Mesodermal cell (in vitro differentiated cells): ENCODE results near the gene CHPT1. TPM values are rescaled to one million over a fixed set of nuclear protein-coding genes. Genes with fewer than 3 reads are reported as not detected.
A peak's percentile ranks its signal among the peaks of the same experiment; 100 is the strongest.
"Not testable (repeated sequence)": the region's sequence is repeated elsewhere in the genome, so short reads cannot be mapped to it uniquely, and the experiment has no call there.

Source experiments
- H3K27ac ChIP-seq: 2 replicates; pipeline ENCODE4 v1.7.0; 2013; ENCODE audit warnings: mild to moderate bottlenecking, low read depth, low read length, moderate library complexity; ENCODE audit not compliant: severe bottlenecking
- H3K36me3 ChIP-seq: 2 replicates; pipeline ENCODE4 v1.7.1; 2013; ENCODE audit warnings: mild to moderate bottlenecking, low read length, moderate library complexity; ENCODE audit not compliant: control insufficient read depth, insufficient read depth
- H3K4me1 ChIP-seq: one replicate; pipeline ENCODE4 v1.7.1; 2013; ENCODE audit warnings: mild to moderate bottlenecking, low read length; ENCODE audit not compliant: insufficient read depth, control insufficient read depth, poor library complexity, severe bottlenecking
- H3K4me3 ChIP-seq: 2 replicates; pipeline ENCODE4 v1.7.0; 2013; ENCODE audit warnings: low read length, control low read depth, mild to moderate bottlenecking; ENCODE audit not compliant: insufficient read depth, poor library complexity, severe bottlenecking; ENCODE audit errors: extremely low read depth
- H3K9me3 ChIP-seq: 2 replicates; pipeline ENCODE4 v1.7.1; 2013; ENCODE audit warnings: mild to moderate bottlenecking, low read length, moderate library complexity; ENCODE audit not compliant: control insufficient read depth
- WGBS, 2 experiments: methylation state at CpG; one replicate each; pipeline ENCODE4 v1.1.5; 2013; ENCODE audit warnings: missing lambda C conversion rate in 2 of 2; ENCODE audit not compliant: insufficient coverage in 2 of 2; 5-methylcytosine and 5-hydroxymethylcytosine counted together
- polyA plus RNA-seq, 2 experiments: library from polyadenylated mRNA; stranded (reverse); fragments of 50-300 nt; gene quantifications; one replicate each; pipeline ENCODE4 v1.2.3, GENCODE V29; 2013

CHPT1 gene
- polyA plus RNA-seq (2013, experiment 1 of 2): 19.0 TPM
- 21.2 TPM for polyA plus RNA-seq (2013, experiment 2 of 2)

GRCh38 chr12:101697197-101697929 lies at the start of gene CHPT1:
Gene CHPT1 (plus strand): TSS chr12:101697640. CDS start chr12:101697862, 222 bp downstream.
- Histone ChIP-seq H3K27ac (no peak within 1 kb of the TSS), H3K9me3 (no peaks in the 10 kb centered on the region), H3K4me3 (peak within 1 kb of the TSS; percentile 75), H3K4me1 (no peaks in the 10 kb centered on the region), H3K36me3 (no peaks in the 10 kb centered on the region)
- 0% methylated on average over 32 to 49 of the region's 80 CpGs for WGBS, 2 experiments

- no peaks in the 10 kb centered on the region for H3K4me1 ChIP-seq
- no peaks in the 10 kb centered on the region for H3K36me3 ChIP-seq
- H3K9me3 ChIP-seq: no peaks in the 10 kb centered on the region
- H3K4me3 ChIP-seq: no peak overlapping the region
- H3K27ac ChIP-seq: no peak overlapping the region
- 88 to 100% methylated on average over 1 of the region's 2 CpGs for WGBS, 2 experiments
Measured at GRCh38 chr12:101647711-101648110, 49.7 kb upstream of the CHPT1 start.

- WGBS, 2 experiments: no CpG with 5 or more reads among the region's 2 CpGs
- no peaks in the 10 kb centered on the region for H3K9me3 ChIP-seq
Measured at GRCh38 chr12:101648195-101648594, 49.2 kb upstream of the CHPT1 start.

GRCh38 chr12:101650346-101651117 lies 46.9 kb upstream of the CHPT1 start:
- WGBS, 2 experiments: 33% methylated on average over 1 of the region's 4 CpGs; no CpG with 5 or more reads in 1 of the 2 experiments
- H3K4me1 ChIP-seq: no peaks in the 10 kb centered on the region
- H3K4me3 ChIP-seq: no peak overlapping the region
- H3K9me3 ChIP-seq: no peaks in the 10 kb centered on the region
- H3K27ac ChIP-seq: no peak overlapping the region
- H3K36me3 ChIP-seq: no peaks in the 10 kb centered on the region

More at GRCh38 chr12:101648195-101648594, 49.2 kb upstream of the CHPT1 start:
- H3K36me3 ChIP-seq: no peaks in the 10 kb centered on the region
- no peaks in the 10 kb centered on the region for H3K4me1 ChIP-seq
- H3K4me3 ChIP-seq: no peak overlapping the region
- H3K27ac ChIP-seq: no peak overlapping the region

- Histone ChIP-seq H3K4me3 (no peak overlapping the region), H3K9me3 (no peaks in the 10 kb centered on the region), H3K36me3 (no peaks in the 10 kb centered on the region), H3K27ac (no peak overlapping the region), H3K4me1 (no peaks in the 10 kb centered on the region)
- 100% methylated on average over 1 of the region's 3 CpGs; no CpG with 5 or more reads in 1 of the 2 experiments for WGBS, 2 experiments
Measured at GRCh38 chr12:101653030-101653429, 44.4 kb upstream of the CHPT1 start.

- 11 to 37% methylated on average over 2 of the region's 3 CpGs for WGBS, 2 experiments
- Histone ChIP-seq H3K36me3 (no peaks in the 10 kb centered on the region), H3K27ac (no peak overlapping the region), H3K4me1 (no peaks in the 10 kb centered on the region), H3K9me3 (no peaks in the 10 kb centered on the region), H3K4me3 (no peak overlapping the region)
Measured at GRCh38 chr12:101653503-101653902, 43.9 kb upstream of the CHPT1 start.

- Histone ChIP-seq H3K4me1 (no peaks in the 10 kb centered on the region), H3K36me3 (no peaks in the 10 kb centered on the region)
- 100% methylated on average over 1 of the region's 1 CpG; no CpG with 5 or more reads in 1 of the 2 experiments for WGBS, 2 experiments
Measured at GRCh38 chr12:101654442-101654841, 43.0 kb upstream of the CHPT1 start.

GRCh38 chr12:101655393-101655792 lies 42.0 kb upstream of the CHPT1 start:
- Histone ChIP-seq H3K4me1 (no peaks in the 10 kb centered on the region), H3K27ac (no peak overlapping the region), H3K36me3 (no peaks in the 10 kb centered on the region), H3K4me3 (no peak overlapping the region), H3K9me3 (no peaks in the 10 kb centered on the region)
- 60% methylated on average over 1 of the region's 2 CpGs; no CpG with 5 or more reads in 1 of the 2 experiments for WGBS, 2 experiments

More at GRCh38 chr12:101654442-101654841, 43.0 kb upstream of the CHPT1 start:
- H3K9me3 ChIP-seq: no peaks in the 10 kb centered on the region
- no peak overlapping the region for H3K27ac ChIP-seq
- H3K4me3 ChIP-seq: no peak overlapping the region

GRCh38 chr12:101660662-101661061 lies 36.8 kb upstream of the CHPT1 start:
- H3K36me3 ChIP-seq, H3K27ac ChIP-seq, H3K4me1 ChIP-seq, H3K9me3 ChIP-seq, H3K4me3 ChIP-seq: not testable (repeated sequence)
- WGBS, 2 experiments: 100% methylated on average over 1 of the region's 2 CpGs; no CpG with 5 or more reads in 1 of the 2 experiments

- Histone ChIP-seq H3K4me3 (no peak overlapping the region), H3K36me3 (no peaks in the 10 kb centered on the region), H3K4me1 (no peaks in the 10 kb centered on the region), H3K27ac (no peak overlapping the region), H3K9me3 (no peaks in the 10 kb centered on the region)
- WGBS, 2 experiments: 86% methylated on average over 3 of the region's 6 CpGs; no CpG with 5 or more reads in 1 of the 2 experiments
Measured at GRCh38 chr12:101663298-101663697, 34.1 kb upstream of the CHPT1 start.
